Colon (tissue), 2 donors: ENCODE results near the gene NUPR1.
"Not testable (repeated sequence)": the region's sequence is repeated elsewhere in the genome, so short reads cannot be mapped to it uniquely, and the experiment has no call there.

ENCODE experiments used
- FAIRE-seq: peaks from 2 replicates; lab custom pipeline; 2012; peaks lifted over from hg19 to GRCh38; lab: Jason Lieb, UNC
- donor health status: control.
- donor health status: control.

The NUPR1 gene

GRCh38 chr16:28498666-28499381 lies 40.0 kb downstream of the NUPR1 start:
- no peak for FAIRE-seq

- no peak for FAIRE-seq
Observed at GRCh38 chr16:28497861-28498599, 40.7 kb downstream of the NUPR1 start.

GRCh38 chr16:28497386-28497785 lies 41.4 kb downstream of the NUPR1 start:
- FAIRE-seq: no peak

GRCh38 chr16:28496844-28497243 lies 41.9 kb downstream of the NUPR1 start:
- FAIRE-seq: no peak

- no peak for FAIRE-seq
Observed at GRCh38 chr16:28495795-28496749, 42.7 kb downstream of the NUPR1 start.

- no peak for FAIRE-seq
Observed at GRCh38 chr16:28495098-28495793, 43.5 kb downstream of the NUPR1 start.

- FAIRE-seq: no peak
Observed at GRCh38 chr16:28494121-28494851, 44.5 kb downstream of the NUPR1 start, which contains the start of gene APOBR. TSS of gene APOBR (plus strand) at chr16:28494643. CDS start at chr16:28494682, 39 bp downstream.

- no peak for FAIRE-seq
Observed at GRCh38 chr16:28492511-28492910, 46.3 kb downstream of the NUPR1 start.

- no peak for FAIRE-seq
Observed at GRCh38 chr16:28491970-28492474, 46.8 kb downstream of the NUPR1 start, which contains the start of gene CLN3. TSS of gene CLN3 (minus strand) at chr16:28492074. CDS start at chr16:28491759, 315 bp downstream.

- no peak for FAIRE-seq
Observed at GRCh38 chr16:28491230-28491969, 47.4 kb downstream of the NUPR1 start.

- FAIRE-seq: no peak
Observed at GRCh38 chr16:28486266-28486665, 52.5 kb downstream of the NUPR1 start.

- not testable (repeated sequence) for FAIRE-seq
Observed at GRCh38 chr16:28483361-28483760, 55.4 kb downstream of the NUPR1 start.
